HepG2 (cell line): ENCODE data around the gene MCC. TPM values are rescaled to one million over a fixed set of nuclear protein-coding genes. Genes with fewer than 3 reads are reported as not detected.
A peak's percentile ranks its signal among the peaks of the same experiment; 100 is the strongest.

Experiments
- HOXA7 ChIP-seq: sonication (generic); formaldehyde crosslinking; IDR thresholded peaks from 2 replicates; pipeline ENCODE4 v1.8.1; 2022; ENCODE audit warnings: mild to moderate bottlenecking, missing genetic modification reagents, moderate library complexity
- KAT2B ChIP-seq: fragments of 150-350 bp; IDR thresholded peaks from 2 replicates; pipeline ENCODE4 v1.6.1; 2014; ENCODE audit warnings: low read depth, low read length, borderline replicate concordance
- MAFF ChIP-seq: IDR thresholded peaks from 2 replicates; pipeline ENCODE4 v1.6.1; 2011; ENCODE audit warnings: low read depth, low read length, improper control_type of control experiment
- SMAD3 ChIP-seq: sonication (generic); formaldehyde crosslinking; IDR thresholded peaks from 2 replicates; pipeline ENCODE4 v1.4.0; 2020; ENCODE audit warnings: missing genetic modification reagents
- SNRNP70 ChIP-seq: fragments of 200-400 bp; formaldehyde crosslinking; IDR thresholded peaks from 2 replicates; pipeline ENCODE4 v1.6.1; 2017; ENCODE audit warnings: mild to moderate bottlenecking, low read depth, low read length, moderate library complexity
- SOX5 ChIP-seq: IDR thresholded peaks from 2 replicates; pipeline ENCODE4 v1.6.1; 2016; ENCODE audit warnings: borderline replicate concordance
- SP2 ChIP-seq: sonication (generic); formaldehyde crosslinking; IDR thresholded peaks from 2 replicates; pipeline ENCODE4 v1.5.1; 2020; ENCODE audit warnings: mild to moderate bottlenecking, missing genetic modification reagents
- ZNF451 ChIP-seq: sonication (generic); formaldehyde crosslinking; IDR thresholded peaks from 2 replicates; pipeline ENCODE4 v1.5.0; 2020; ENCODE audit warnings: mild to moderate bottlenecking, missing genetic modification reagents
- ZNF468 ChIP-seq: sonication (generic); formaldehyde crosslinking; IDR thresholded peaks from 2 replicates; pipeline ENCODE4 v1.8.0; 2022; ENCODE audit warnings: mild to moderate bottlenecking, moderate library complexity, missing genetic modification reagents
- ZNF546 ChIP-seq: sonication (generic); formaldehyde crosslinking; conservative IDR thresholded peaks from 2 replicates; pipeline ENCODE4 v1.8.1; 2023; ENCODE audit warnings: mild to moderate bottlenecking, missing genetic modification reagents
- ZNF792 ChIP-seq: IDR thresholded peaks from 2 replicates; pipeline ENCODE4 v1.6.1; 2016
- polyA plus RNA-seq, 8 experiments: library from polyadenylated mRNA; depleted of rRNA in 3 of 8; stranded (reverse) in 7 of 8; unstranded in 1 of 8; fragments of >200 nt; fragmentation: Illumina TruSeq in 4 of 8; extraction: Trizol in 4 of 8; gene quantifications; 2 replicates each; pipeline versions ENCODE4 v1.2.1 to v1.2.3, GENCODE V29; 2011 to 2016; ENCODE audit warnings: low read depth in 4 of 8, missing spikeins in 1 of 8, mixed read lengths in 1 of 8; ENCODE audit not compliant: insufficient read depth in 1 of 8
- total RNA-seq, 5 experiments: library from RNA; depleted of rRNA; stranded (reverse); fragments of >200 nt; fragmentation: Illumina TruSeq; extraction: Trizol; gene quantifications; 2 replicates each; pipeline ENCODE4 v1.2.3, GENCODE V29; 2016; ENCODE audit warnings: low read depth in 1 of 5
- TF ChIP-seq, protein P1 (sequence below): IDR thresholded peaks from 2 replicates; pipeline ENCODE4 v1.6.1; 2016; ENCODE audit warnings: low read depth, borderline replicate concordance
- TF ChIP-seq, protein P2 (sequence below): sonication (generic); formaldehyde crosslinking; IDR thresholded peaks from 2 replicates; pipeline ENCODE4 v1.4.0; 2020; ENCODE audit warnings: mild to moderate bottlenecking, missing genetic modification reagents
- TF ChIP-seq, protein P3 (sequence below): fragments of 450-650 bp; IDR thresholded peaks from 2 replicates; pipeline ENCODE4 v1.6.1; 2017; ENCODE audit warnings: mild to moderate bottlenecking
- TF ChIP-seq, protein P4 (sequence below): sonication (generic); formaldehyde crosslinking; IDR thresholded peaks from 2 replicates; pipeline ENCODE4 v1.5.1; 2020; ENCODE audit warnings: missing genetic modification reagents, mild to moderate bottlenecking, borderline replicate concordance
- TF ChIP-seq, protein P5 (sequence below): sonication (generic); formaldehyde crosslinking; IDR thresholded peaks from 2 replicates; pipeline ENCODE4 v1.8.1; 2022; ENCODE audit warnings: mild to moderate bottlenecking, missing genetic modification reagents
- TF ChIP-seq, protein P6 (sequence below): sonication (generic); formaldehyde crosslinking; IDR thresholded peaks from 2 replicates; pipeline ENCODE4 v1.8.0; 2022; ENCODE audit warnings: mild to moderate bottlenecking, missing genetic modification reagents, borderline replicate concordance
- TF ChIP-seq, protein P7 (sequence below): sonication (generic); IDR thresholded peaks from 2 replicates; pipeline ENCODE4 v1.6.1; 2016; ENCODE audit warnings: low read depth, borderline replicate concordance

MCC gene
- total and polyA plus RNA-seq, 2 of the 13 experiments (the other 11 are each of a cell fraction or from before 2014, with no cell fraction given), result 0.55 to 2.4 TPM

DNA sequence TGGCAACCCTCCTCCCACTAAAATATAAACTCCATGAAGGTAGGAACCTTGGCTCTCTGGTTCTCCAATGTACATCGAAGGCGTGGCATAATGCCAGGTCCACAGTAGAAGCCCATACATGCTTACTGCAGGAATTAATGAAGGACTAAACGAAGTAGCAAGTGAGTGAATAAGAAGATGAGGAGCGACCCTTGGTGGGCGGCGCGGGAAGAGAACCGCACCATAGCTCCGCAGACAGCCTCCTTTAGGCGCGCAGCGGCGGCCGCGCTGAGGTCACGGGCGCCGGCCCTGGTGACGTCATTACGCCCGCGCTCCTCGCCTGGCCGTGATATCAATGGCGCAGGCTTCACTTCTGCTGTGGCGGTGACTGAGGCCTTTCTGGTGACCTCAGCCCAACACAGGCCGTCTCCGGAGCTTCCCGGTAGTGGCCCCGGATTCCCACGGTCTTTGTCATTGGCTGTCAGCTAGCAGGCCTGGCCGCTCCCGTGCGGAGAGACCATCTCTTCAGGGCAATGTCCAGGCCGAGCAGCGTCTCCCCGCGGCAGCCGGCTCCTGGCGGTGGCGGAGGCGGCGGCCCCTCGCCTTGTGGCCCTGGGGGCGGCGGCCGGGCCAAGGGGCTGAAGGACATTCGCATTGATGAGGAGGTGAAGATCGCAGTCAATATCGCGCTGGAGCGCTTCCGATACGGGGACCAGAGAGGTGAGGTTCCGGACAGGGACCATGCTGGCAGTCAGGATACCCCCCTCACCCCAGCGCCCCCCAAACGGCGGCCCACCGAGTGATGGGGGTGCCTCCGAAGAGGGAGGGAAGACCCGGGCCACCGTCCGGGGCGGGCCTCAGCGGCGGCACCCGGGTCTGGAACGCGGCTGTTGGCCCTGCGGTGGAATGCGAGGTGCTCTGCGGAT, 25.4 kb upstream of the MCC start, which contains the start of gene YTHDC2 (continued):
- TF ChIP-seq ZNF468 (CRISPR knock-in tag) (no peak), ZNF546 (no peak), MAFF (no peak), KAT2B (no peak), ZNF792 (0 out of 2 replicates have a peak, but pooled peaks have one; percentile 72), ZNF451 (CRISPR knock-in tag) (0 out of 2 replicates have a peak, but pooled peaks have one; percentile 39), SMAD3 (CRISPR knock-in tag) (peak; percentile 72; the same call in 1 of the 2 replicates), HOXA7 (CRISPR knock-in tag) (no peak), SP2 (CRISPR knock-in tag) (no peak), SOX5 (CRISPR knock-in tag) (no peak), SNRNP70 (no peak)
- TF ChIP-seq, protein P1, sequence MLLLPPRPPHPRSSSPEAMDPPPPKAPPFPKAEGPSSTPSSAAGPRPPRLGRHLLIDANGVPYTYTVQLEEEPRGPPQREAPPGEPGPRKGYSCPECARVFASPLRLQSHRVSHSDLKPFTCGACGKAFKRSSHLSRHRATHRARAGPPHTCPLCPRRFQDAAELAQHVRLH, result peak; percentile 60; the same call in 1 of the 2 replicates
- TF ChIP-seq, protein P2, sequence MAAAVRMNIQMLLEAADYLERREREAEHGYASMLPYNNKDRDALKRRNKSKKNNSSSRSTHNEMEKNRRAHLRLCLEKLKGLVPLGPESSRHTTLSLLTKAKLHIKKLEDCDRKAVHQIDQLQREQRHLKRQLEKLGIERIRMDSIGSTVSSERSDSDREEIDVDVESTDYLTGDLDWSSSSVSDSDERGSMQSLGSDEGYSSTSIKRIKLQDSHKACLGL (CRISPR knock-in tag), result no peak
- TF ChIP-seq, protein P3, sequence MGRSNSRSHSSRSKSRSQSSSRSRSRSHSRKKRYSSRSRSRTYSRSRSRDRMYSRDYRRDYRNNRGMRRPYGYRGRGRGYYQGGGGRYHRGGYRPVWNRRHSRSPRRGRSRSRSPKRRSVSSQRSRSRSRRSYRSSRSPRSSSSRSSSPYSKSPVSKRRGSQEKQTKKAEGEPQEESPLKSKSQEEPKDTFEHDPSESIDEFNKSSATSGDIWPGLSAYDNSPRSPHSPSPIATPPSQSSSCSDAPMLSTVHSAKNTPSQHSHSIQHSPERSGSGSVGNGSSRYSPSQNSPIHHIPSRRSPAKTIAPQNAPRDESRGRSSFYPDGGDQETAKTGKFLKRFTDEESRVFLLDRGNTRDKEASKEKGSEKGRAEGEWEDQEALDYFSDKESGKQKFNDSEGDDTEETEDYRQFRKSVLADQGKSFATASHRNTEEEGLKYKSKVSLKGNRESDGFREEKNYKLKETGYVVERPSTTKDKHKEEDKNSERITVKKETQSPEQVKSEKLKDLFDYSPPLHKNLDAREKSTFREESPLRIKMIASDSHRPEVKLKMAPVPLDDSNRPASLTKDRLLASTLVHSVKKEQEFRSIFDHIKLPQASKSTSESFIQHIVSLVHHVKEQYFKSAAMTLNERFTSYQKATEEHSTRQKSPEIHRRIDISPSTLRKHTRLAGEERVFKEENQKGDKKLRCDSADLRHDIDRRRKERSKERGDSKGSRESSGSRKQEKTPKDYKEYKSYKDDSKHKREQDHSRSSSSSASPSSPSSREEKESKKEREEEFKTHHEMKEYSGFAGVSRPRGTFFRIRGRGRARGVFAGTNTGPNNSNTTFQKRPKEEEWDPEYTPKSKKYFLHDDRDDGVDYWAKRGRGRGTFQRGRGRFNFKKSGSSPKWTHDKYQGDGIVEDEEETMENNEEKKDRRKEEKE, result no peak
- TF ChIP-seq, protein P4, sequence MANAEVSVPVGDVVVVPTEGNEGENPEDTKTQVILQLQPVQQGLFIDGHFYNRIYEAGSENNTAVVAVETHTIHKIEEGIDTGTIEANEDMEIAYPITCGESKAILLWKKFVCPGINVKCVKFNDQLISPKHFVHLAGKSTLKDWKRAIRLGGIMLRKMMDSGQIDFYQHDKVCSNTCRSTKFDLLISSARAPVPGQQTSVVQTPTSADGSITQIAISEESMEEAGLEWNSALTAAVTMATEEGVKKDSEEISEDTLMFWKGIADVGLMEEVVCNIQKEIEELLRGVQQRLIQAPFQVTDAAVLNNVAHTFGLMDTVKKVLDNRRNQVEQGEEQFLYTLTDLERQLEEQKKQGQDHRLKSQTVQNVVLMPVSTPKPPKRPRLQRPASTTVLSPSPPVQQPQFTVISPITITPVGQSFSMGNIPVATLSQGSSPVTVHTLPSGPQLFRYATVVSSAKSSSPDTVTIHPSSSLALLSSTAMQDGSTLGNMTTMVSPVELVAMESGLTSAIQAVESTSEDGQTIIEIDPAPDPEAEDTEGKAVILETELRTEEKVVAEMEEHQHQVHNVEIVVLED, result peak; percentile 99
- TF ChIP-seq, protein P5, sequence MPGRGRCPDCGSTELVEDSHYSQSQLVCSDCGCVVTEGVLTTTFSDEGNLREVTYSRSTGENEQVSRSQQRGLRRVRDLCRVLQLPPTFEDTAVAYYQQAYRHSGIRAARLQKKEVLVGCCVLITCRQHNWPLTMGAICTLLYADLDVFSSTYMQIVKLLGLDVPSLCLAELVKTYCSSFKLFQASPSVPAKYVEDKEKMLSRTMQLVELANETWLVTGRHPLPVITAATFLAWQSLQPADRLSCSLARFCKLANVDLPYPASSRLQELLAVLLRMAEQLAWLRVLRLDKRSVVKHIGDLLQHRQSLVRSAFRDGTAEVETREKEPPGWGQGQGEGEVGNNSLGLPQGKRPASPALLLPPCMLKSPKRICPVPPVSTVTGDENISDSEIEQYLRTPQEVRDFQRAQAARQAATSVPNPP (CRISPR knock-in tag), result 0 out of 2 replicates have a peak, but pooled peaks have one; percentile 28
- TF ChIP-seq, protein P6, sequence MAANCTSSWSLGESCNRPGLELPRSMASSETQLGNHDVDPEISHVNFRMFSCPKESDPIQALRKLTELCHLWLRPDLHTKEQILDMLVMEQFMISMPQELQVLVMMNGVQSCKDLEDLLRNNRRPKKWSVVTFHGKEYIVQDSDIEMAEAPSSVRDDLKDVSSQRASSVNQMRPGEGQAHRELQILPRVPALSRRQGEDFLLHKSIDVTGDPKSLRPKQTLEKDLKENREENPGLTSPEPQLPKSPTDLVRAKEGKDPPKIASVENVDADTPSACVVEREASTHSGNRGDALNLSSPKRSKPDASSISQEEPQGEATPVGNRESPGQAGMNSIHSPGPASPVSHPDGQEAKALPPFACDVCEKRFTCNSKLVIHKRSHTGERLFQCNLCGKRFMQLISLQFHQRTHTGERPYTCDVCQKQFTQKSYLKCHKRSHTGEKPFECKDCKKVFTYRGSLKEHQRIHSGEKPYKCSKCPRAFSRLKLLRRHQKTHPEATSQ (CRISPR knock-in tag), result no peak; the same call in 1 of the 2 replicates
- TF ChIP-seq, protein P7, sequence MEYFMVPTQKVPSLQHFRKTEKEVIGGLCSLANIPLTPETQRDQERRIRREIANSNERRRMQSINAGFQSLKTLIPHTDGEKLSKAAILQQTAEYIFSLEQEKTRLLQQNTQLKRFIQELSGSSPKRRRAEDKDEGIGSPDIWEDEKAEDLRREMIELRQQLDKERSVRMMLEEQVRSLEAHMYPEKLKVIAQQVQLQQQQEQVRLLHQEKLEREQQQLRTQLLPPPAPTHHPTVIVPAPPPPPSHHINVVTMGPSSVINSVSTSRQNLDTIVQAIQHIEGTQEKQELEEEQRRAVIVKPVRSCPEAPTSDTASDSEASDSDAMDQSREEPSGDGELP, result no peak
